GM12801 (cell line): ENCODE data around the gene PWWP2B.

Experiments used
- TF ChIP-seq, protein P1 (sequence below): IDR thresholded peaks from one replicate; pipeline ENCODE4 v1.5.1; 2011; ENCODE audit warnings: control low read depth; ENCODE audit not compliant: insufficient read length; ENCODE audit errors: extremely low read depth

PWWP2B gene

GRCh38 chr10:132371641-132372081, 25.3 kb upstream of the PWWP2B start:
- TF ChIP-seq, protein P1, sequence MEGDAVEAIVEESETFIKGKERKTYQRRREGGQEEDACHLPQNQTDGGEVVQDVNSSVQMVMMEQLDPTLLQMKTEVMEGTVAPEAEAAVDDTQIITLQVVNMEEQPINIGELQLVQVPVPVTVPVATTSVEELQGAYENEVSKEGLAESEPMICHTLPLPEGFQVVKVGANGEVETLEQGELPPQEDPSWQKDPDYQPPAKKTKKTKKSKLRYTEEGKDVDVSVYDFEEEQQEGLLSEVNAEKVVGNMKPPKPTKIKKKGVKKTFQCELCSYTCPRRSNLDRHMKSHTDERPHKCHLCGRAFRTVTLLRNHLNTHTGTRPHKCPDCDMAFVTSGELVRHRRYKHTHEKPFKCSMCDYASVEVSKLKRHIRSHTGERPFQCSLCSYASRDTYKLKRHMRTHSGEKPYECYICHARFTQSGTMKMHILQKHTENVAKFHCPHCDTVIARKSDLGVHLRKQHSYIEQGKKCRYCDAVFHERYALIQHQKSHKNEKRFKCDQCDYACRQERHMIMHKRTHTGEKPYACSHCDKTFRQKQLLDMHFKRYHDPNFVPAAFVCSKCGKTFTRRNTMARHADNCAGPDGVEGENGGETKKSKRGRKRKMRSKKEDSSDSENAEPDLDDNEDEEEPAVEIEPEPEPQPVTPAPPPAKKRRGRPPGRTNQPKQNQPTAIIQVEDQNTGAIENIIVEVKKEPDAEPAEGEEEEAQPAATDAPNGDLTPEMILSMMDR, result no peak

DNA sequence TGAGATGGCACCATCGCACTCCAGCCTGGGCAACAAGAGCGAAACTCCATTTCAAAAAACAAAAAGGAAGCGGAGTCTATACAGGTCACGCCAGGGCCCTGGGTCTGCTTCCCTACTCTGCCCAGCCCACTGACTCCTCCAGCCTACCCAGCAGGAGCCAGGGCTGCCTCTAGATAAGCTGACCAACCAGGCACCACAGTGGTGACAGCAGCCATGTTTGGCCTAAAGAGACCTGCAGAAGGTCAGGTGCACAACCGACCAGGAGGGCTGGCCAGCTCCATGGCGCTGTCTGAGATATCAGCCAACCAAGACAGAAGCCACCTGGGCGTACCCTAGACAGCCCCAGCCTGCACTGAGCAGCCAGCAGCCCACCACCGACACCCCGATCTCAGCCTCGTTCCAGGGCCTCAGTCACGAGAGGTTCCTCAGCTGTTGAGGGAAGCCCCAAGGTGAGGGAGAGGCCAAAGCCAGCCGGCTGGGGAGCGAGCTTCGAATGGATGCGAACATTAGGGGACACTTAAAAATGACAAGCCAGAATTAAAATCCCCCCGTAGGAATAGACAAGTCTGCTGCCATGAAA, 24.4 kb upstream of the PWWP2B start:
- TF ChIP-seq, protein P1, result no peak

GRCh38 chr10:132373241-132373955, 23.6 kb upstream of the PWWP2B start:
- TF ChIP-seq, protein P1, result no peak

- TF ChIP-seq, protein P1, result no peak
Measured at GRCh38 chr10:132374176-132374575, 22.8 kb upstream of the PWWP2B start.

DNA sequence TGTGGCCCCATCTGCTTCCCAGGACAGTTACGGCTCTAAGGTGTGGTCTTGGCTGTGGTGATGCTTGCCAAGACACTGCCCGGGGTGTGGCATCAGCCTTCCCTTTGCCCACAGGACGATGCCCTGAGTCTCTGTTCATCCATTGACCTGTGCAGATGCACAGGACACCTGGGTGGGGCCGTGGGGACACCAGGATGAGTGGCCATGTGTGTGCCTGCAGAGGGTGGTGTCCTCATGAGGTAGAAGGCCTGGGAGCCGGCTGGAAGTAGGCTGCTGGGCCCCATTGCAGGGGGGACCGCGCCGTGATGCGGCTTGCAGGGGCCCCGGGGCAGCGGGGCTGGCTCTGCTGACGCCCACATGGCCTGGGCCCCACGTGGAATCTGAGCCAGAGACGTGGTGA, 22.4 kb upstream of the PWWP2B start:
- TF ChIP-seq, protein P1, result no peak

GRCh38 chr10:132375116-132375794, 21.7 kb upstream of the PWWP2B start:
- TF ChIP-seq, protein P1, result no peak

- TF ChIP-seq, protein P1, result no peak
Measured at GRCh38 chr10:132375795-132376297, 21.2 kb upstream of the PWWP2B start.
